ENCODE data around the gene ZSWIM5.

DNA sequence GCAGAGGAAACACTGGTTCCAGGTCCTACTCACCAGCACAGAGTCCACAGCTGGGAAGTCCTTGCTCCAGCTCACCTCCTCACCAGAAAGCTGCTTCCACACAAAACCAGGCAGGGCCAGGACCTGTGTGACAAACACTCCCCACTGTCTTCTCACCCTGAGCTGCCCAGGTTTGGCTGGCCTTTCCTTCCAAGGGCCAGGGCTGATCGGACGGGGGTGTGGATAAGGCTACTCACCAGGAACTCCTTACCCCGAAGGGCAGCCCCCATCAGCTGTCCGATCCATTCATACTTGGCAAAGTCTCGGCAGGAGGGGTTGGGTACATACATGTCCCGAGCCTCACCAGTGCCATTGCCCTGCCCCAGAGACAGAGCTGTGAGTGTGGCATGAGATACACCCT lies 200.6 kb downstream of the ZSWIM5 start:
- TF ChIP-seq, protein P1, sequence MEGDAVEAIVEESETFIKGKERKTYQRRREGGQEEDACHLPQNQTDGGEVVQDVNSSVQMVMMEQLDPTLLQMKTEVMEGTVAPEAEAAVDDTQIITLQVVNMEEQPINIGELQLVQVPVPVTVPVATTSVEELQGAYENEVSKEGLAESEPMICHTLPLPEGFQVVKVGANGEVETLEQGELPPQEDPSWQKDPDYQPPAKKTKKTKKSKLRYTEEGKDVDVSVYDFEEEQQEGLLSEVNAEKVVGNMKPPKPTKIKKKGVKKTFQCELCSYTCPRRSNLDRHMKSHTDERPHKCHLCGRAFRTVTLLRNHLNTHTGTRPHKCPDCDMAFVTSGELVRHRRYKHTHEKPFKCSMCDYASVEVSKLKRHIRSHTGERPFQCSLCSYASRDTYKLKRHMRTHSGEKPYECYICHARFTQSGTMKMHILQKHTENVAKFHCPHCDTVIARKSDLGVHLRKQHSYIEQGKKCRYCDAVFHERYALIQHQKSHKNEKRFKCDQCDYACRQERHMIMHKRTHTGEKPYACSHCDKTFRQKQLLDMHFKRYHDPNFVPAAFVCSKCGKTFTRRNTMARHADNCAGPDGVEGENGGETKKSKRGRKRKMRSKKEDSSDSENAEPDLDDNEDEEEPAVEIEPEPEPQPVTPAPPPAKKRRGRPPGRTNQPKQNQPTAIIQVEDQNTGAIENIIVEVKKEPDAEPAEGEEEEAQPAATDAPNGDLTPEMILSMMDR (IDR thresholded peaks at IDR 0.05) = no peak
- TF ChIP-seq POLR2A (IDR thresholded peaks at IDR 0.05) = no peak
- TF ChIP-seq POLR2AphosphoS5 (IDR thresholded peaks at IDR 0.05) = no peak
- no peak for TF ChIP-seq EP300 (IDR thresholded peaks at IDR 0.05; ENCODE audit: low read depth)

Data from transverse colon (tissue), 4 donors.